Brain microvascular endothelial cell (primary cell): ENCODE results near the gene FANK1.
A peak's percentile ranks its signal among the peaks of the same experiment; 100 is the strongest.

ENCODE experiments used
- DNase-seq: peaks from one replicate; pipeline ENCODE4 v3.0.0-alpha.2; 2020
- H3K27ac ChIP-seq: fragments of 250-450 bp; sonication (Bioruptor Pico); 2 replicates; pipeline ENCODE4 v1.5.1; 2020; ENCODE audit warnings: mild to moderate bottlenecking, moderate library complexity
- H3K27me3 ChIP-seq: fragments of 250-450 bp; sonication (Bioruptor Pico); replicated peaks from 2 replicates; pipeline ENCODE4 v1.5.1; 2020; ENCODE audit warnings: mild to moderate bottlenecking
- H3K36me3 ChIP-seq: fragments of 250-450 bp; sonication (Bioruptor Pico); replicated peaks from 2 replicates; pipeline ENCODE4 v1.5.1; 2020; ENCODE audit warnings: mild to moderate bottlenecking
- H3K4me3 ChIP-seq: 2 replicates; pipeline ENCODE4 v1.5.1; 2011; ENCODE audit warnings: low read depth, mild to moderate bottlenecking, control low read depth, low read length, moderate library complexity
- in situ Hi-C: cut with HindIII; loops from 2 replicates; pipeline ENCODE4 v1.10.0; 2017; ENCODE audit warnings: low sequenced_read_pairs, low pct_ligation_motif_present
- TF ChIP-seq, protein P1 (sequence below): IDR thresholded peaks from 2 replicates; pipeline ENCODE4 v1.5.1; 2011; ENCODE audit warnings: low read depth, mild to moderate bottlenecking, moderate library complexity, low read length, control low read depth, inconsistent platforms; ENCODE audit errors: missing control alignments

The FANK1 gene

DNA sequence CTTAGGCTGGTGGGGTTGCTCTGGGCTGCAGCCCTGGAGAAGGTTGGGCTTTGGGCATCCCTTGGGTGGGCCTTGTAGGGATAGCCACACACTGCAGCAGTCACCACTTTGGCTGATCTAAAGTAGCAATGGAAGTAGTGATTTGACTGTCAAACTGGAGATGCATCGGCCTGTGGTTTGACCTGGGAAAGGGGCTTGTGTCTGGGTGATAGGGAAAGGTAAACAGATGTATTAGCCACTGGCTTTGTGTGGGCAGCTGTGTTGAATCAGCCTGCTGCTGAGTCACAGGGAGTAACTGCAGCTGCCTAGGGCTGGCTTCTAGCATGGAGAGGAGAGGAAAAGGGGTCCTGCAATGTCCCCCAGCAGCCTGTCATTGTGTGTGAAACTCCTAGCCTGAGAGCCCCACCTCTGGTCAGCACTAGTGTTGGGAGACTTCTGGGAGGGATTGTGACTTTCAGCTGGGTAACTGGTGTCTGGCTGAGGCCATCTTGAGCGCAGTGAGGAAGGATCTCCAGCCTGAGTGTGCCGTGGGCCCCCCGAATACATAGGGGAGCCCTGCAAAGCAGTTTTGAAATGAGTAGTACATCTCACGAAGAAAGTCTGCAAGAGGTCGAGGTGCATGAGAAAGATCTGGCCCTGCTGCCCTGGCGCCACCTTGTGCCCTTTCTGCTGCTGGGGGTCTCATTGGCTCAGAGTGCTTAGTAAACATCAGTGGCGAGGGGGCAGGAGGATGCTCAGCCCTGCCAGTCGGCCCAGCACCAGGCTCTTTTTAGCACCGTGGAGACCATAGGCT is 117.3 kb downstream of the FANK1 start:
- in situ Hi-C loops: no loop called here
- Histone ChIP-seq H3K4me3 (no peak overlapping the region), H3K27me3 (no peaks in the 10 kb centered on the region), H3K36me3 (no peaks in the 10 kb centered on the region), H3K27ac (peak overlapping the region; percentile 63)
- TF ChIP-seq, protein P1, sequence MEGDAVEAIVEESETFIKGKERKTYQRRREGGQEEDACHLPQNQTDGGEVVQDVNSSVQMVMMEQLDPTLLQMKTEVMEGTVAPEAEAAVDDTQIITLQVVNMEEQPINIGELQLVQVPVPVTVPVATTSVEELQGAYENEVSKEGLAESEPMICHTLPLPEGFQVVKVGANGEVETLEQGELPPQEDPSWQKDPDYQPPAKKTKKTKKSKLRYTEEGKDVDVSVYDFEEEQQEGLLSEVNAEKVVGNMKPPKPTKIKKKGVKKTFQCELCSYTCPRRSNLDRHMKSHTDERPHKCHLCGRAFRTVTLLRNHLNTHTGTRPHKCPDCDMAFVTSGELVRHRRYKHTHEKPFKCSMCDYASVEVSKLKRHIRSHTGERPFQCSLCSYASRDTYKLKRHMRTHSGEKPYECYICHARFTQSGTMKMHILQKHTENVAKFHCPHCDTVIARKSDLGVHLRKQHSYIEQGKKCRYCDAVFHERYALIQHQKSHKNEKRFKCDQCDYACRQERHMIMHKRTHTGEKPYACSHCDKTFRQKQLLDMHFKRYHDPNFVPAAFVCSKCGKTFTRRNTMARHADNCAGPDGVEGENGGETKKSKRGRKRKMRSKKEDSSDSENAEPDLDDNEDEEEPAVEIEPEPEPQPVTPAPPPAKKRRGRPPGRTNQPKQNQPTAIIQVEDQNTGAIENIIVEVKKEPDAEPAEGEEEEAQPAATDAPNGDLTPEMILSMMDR: no peak
- peak; percentile 91 for DNase-seq

DNA sequence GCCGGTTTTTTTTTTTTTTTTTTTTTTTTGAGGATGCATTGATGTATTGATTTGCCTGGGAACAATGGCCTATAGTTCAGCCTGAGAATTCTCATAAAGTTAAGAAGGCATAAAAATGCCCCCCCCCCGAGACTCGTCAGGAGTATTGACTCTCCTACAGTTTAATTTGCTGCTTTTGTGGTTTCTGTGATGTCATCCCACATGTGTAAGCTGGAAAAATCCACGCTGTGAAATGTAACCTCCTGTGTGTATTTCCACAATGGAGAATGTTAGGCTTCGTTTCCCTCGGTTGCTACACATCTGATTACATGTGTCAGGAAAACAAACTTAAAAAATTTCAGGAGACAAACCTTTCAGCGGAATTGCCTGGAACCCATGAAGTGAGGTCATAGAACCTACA is 117.9 kb downstream of the FANK1 start:
- H3K27ac ChIP-seq: peak overlapping the region; percentile 63
- in situ Hi-C loops: no loop called here

DNA sequence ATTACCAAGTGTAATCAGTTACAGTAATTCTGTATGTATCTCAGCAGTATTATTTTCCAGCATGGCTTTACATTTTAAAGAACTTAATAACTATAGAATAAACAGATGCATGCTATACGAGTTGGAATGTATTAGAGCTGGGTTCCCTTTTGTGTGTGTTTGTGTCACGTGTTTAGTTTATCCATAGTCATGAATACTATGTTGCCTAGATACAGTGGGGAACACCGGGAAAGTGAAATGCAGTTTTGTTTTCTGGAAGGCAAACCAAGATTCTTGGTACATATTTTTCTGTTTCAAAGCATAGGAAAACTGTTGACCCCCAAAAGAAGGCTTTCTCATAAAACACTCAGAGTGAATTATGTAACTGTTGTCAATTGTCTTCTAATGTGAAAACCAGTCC is 119.0 kb downstream of the FANK1 start:
- TF ChIP-seq, protein P1: no peak
- Histone ChIP-seq H3K4me3 (no peak overlapping the region), H3K27me3 (no peaks in the 10 kb centered on the region), H3K36me3 (peaks cover 6% of the 10 kb centered on the region), H3K27ac (peak overlapping the region; percentile 63)
- in situ Hi-C loops: no loop called here
- DNase-seq: peak; percentile 16

More for the DNA sequence above, 117.9 kb downstream of the FANK1 start:
- TF ChIP-seq, protein P1: no peak
- DNase-seq: peak; percentile 71
- Histone ChIP-seq H3K27me3 (no peaks in the 10 kb centered on the region), H3K36me3 (peaks cover 3% of the 10 kb centered on the region), H3K4me3 (no peak overlapping the region)

- in situ Hi-C loops: no loop called here
- TF ChIP-seq, protein P1: no peak
- H3K36me3 ChIP-seq: peaks cover 6% of the 10 kb centered on the region
- H3K27me3 ChIP-seq: no peaks in the 10 kb centered on the region
- H3K27ac ChIP-seq: no peak overlapping the region
- DNase-seq: no peak
- no peak overlapping the region for H3K4me3 ChIP-seq
Observed at GRCh38 chr10:126016156-126016805, 119.9 kb downstream of the FANK1 start.

DNA sequence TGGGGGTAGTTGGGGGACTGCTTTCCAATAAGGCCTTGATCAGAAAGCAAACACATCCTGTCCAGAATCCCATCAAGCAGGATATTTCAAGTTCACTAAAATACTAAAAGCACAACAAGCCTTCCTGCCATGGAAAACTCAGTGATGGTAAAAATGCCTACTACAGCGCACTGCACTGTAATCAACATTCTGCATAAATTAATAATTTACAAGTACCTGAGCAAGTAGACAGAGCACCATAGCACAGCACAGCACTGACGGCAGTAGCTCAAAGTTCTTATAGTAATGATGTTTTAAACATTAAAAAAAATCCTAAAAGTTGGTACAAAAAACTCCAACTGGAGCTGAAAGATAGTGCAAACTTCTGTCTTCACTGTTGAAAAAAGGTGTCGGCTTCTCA is 120.5 kb downstream of the FANK1 start:
- peaks cover 6% of the 10 kb centered on the region for H3K36me3 ChIP-seq
- no peak for DNase-seq
- H3K27ac ChIP-seq: no peak overlapping the region
- H3K4me3 ChIP-seq: no peak overlapping the region
- TF ChIP-seq, protein P1: no peak
- in situ Hi-C loops: no loop called here
- H3K27me3 ChIP-seq: no peaks in the 10 kb centered on the region
